Measurements from ENCODE around the gene SLC35E1.
A peak's percentile ranks its signal among the peaks of the same experiment; 100 is the strongest.

SLC35E1 gene

GRCh38 chr19:16572332-16573211 lies at the start of gene SLC35E1:
TSS of gene SLC35E1 (minus strand) at chr19:16572415. CDS start at chr19:16572364, 51 bp downstream.
- peak within 1 kb of the TSS; percentile 90 for H3K9ac ChIP-seq (ENCODE audit: low read length)
- H3K4me1 ChIP-seq (ENCODE audit: control insufficient read depth, insufficient read depth, low read length) = peaks cover 38% of the 10 kb centered on the region
- peak within 1 kb of the TSS; percentile 85 for H3K4me3 ChIP-seq (ENCODE audit: low read length)
- H3K27me3 ChIP-seq (ENCODE audit: control insufficient read depth, insufficient read depth, low read length) = no peaks in the 10 kb centered on the region
- peaks cover 5% of the 10 kb centered on the region for H3K36me3 ChIP-seq (ENCODE audit: control insufficient read depth, insufficient read depth, low read length)
- H3K9me3 ChIP-seq (ENCODE audit: control insufficient read depth, low read length) = no peaks in the 10 kb centered on the region

DNA sequence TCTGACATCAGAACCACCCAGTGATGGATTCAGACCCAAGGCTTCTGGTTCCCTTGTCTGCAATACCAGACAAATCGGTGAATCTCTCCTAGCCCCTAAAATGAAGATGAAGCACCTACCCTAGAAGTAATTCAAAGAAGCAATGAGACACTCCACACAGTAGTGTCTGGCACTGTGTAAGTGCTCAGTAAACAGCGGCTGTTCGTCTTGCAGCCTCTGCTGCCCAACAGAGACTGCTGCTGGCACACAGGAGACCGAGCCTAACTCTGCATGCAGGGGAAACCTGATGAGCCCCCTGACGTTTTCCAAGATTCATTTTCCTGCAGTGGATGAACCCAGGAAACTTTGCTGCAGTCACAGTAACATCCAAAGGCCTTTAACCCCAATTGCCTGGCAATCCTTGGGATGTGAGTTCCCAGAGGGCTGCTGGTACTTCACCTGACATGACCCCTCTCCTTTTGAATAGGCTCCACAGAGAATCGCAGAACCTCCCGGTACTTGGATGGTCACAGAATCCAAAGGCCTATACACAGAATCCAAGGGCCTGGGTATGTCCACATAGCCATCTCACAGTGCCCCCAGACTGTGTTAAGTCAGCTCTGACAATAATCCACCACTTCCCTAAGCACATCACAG lies 49.1 kb upstream of the SLC35E1 start:
- Histone ChIP-seq H3K9me3 (ENCODE audit: control insufficient read depth, low read length) (no peaks in the 10 kb centered on the region), H3K9ac (ENCODE audit: low read length) (no peak overlapping the region), H3K4me3 (ENCODE audit: low read length) (no peak overlapping the region), H3K36me3 (ENCODE audit: control insufficient read depth, insufficient read depth, low read length) (no peaks in the 10 kb centered on the region), H3K27me3 (ENCODE audit: control insufficient read depth, insufficient read depth, low read length) (no peaks in the 10 kb centered on the region), H3K4me1 (ENCODE audit: control insufficient read depth, insufficient read depth, low read length) (peaks cover 20% of the 10 kb centered on the region)

GRCh38 chr19:16620584-16620983 lies 48.4 kb upstream of the SLC35E1 start:
- Histone ChIP-seq H3K36me3 (ENCODE audit: control insufficient read depth, insufficient read depth, low read length) (no peaks in the 10 kb centered on the region), H3K4me3 (ENCODE audit: low read length) (no peak overlapping the region), H3K4me1 (ENCODE audit: control insufficient read depth, insufficient read depth, low read length) (peaks cover 20% of the 10 kb centered on the region), H3K27me3 (ENCODE audit: control insufficient read depth, insufficient read depth, low read length) (no peaks in the 10 kb centered on the region), H3K9ac (ENCODE audit: low read length) (no peak overlapping the region), H3K9me3 (ENCODE audit: control insufficient read depth, low read length) (no peaks in the 10 kb centered on the region)

DNA sequence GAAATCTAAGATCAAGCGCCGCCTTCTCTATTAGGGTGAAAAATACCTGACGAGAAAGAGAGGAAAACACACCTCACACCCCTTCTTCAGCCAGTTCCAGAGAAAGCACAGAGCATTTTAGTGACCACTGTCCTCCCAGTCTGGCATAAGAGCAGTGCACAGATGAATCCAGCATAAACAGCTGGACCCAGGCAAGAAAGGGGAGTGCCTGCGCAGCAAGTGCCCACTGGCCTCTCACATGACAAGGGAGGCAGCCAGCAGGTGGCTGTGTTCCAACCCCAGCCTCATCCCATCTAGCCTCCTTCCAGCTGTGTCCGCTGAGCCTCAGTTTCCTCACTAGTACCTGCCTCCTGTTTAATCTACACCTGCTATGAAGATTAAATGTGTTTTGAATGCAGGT lies 47.8 kb upstream of the SLC35E1 start:
- Histone ChIP-seq H3K4me1 (ENCODE audit: control insufficient read depth, insufficient read depth, low read length) (peaks cover 20% of the 10 kb centered on the region), H3K36me3 (ENCODE audit: control insufficient read depth, insufficient read depth, low read length) (no peaks in the 10 kb centered on the region), H3K9ac (ENCODE audit: low read length) (no peak overlapping the region), H3K4me3 (ENCODE audit: low read length) (no peak overlapping the region), H3K27me3 (ENCODE audit: control insufficient read depth, insufficient read depth, low read length) (no peaks in the 10 kb centered on the region), H3K9me3 (ENCODE audit: control insufficient read depth, low read length) (no peaks in the 10 kb centered on the region)

DNA sequence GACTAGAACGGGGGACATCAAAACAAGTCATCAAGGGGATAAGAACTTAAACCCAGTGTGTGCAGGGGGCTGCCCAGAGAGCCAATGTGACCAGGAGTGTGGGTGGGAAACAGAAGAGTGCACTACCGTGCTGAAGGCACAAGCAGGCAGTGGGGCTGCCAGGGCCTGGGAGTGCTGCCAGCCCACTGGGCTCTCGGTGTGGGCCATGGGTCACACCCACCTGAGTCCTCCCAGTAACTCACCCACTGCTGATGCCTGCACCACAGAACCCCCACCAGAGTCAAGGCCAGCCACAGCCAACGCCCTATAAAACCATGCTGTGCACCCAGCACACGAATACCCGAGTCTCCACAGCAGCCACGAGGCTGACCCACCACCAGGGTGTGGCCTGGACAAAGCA lies 47.2 kb upstream of the SLC35E1 start:
- Histone ChIP-seq H3K4me3 (ENCODE audit: low read length) (no peak overlapping the region), H3K4me1 (ENCODE audit: control insufficient read depth, insufficient read depth, low read length) (peaks cover 20% of the 10 kb centered on the region), H3K9ac (ENCODE audit: low read length) (no peak overlapping the region), H3K27me3 (ENCODE audit: control insufficient read depth, insufficient read depth, low read length) (no peaks in the 10 kb centered on the region), H3K9me3 (ENCODE audit: control insufficient read depth, low read length) (no peaks in the 10 kb centered on the region), H3K36me3 (ENCODE audit: control insufficient read depth, insufficient read depth, low read length) (no peaks in the 10 kb centered on the region)

GRCh38 chr19:16618248-16618647 lies 46.0 kb upstream of the SLC35E1 start:
- Histone ChIP-seq H3K36me3 (ENCODE audit: control insufficient read depth, insufficient read depth, low read length) (no peaks in the 10 kb centered on the region), H3K4me3 (ENCODE audit: low read length) (no peak overlapping the region), H3K9ac (ENCODE audit: low read length) (no peak overlapping the region), H3K4me1 (ENCODE audit: control insufficient read depth, insufficient read depth, low read length) (peaks cover 20% of the 10 kb centered on the region), H3K9me3 (ENCODE audit: control insufficient read depth, low read length) (no peaks in the 10 kb centered on the region), H3K27me3 (ENCODE audit: control insufficient read depth, insufficient read depth, low read length) (no peaks in the 10 kb centered on the region)

- Histone ChIP-seq H3K4me3 (ENCODE audit: low read length) (no peak overlapping the region), H3K27me3 (ENCODE audit: control insufficient read depth, insufficient read depth, low read length) (no peaks in the 10 kb centered on the region), H3K4me1 (ENCODE audit: control insufficient read depth, insufficient read depth, low read length) (peaks cover 19% of the 10 kb centered on the region), H3K9ac (ENCODE audit: low read length) (no peak overlapping the region), H3K36me3 (ENCODE audit: control insufficient read depth, insufficient read depth, low read length) (no peaks in the 10 kb centered on the region), H3K9me3 (ENCODE audit: control insufficient read depth, low read length) (no peaks in the 10 kb centered on the region)
These were observed 43.6 kb upstream of the SLC35E1 start for GRCh38 chr19:16615808-16616207.

- Histone ChIP-seq H3K4me3 (ENCODE audit: low read length) (no peak overlapping the region), H3K36me3 (ENCODE audit: control insufficient read depth, insufficient read depth, low read length) (no peaks in the 10 kb centered on the region), H3K4me1 (ENCODE audit: control insufficient read depth, insufficient read depth, low read length) (peaks cover 11% of the 10 kb centered on the region), H3K9me3 (ENCODE audit: control insufficient read depth, low read length) (no peaks in the 10 kb centered on the region), H3K9ac (ENCODE audit: low read length) (no peak overlapping the region), H3K27me3 (ENCODE audit: control insufficient read depth, insufficient read depth, low read length) (no peaks in the 10 kb centered on the region)
These were observed 42.7 kb upstream of the SLC35E1 start for GRCh38 chr19:16614941-16615340.

DNA sequence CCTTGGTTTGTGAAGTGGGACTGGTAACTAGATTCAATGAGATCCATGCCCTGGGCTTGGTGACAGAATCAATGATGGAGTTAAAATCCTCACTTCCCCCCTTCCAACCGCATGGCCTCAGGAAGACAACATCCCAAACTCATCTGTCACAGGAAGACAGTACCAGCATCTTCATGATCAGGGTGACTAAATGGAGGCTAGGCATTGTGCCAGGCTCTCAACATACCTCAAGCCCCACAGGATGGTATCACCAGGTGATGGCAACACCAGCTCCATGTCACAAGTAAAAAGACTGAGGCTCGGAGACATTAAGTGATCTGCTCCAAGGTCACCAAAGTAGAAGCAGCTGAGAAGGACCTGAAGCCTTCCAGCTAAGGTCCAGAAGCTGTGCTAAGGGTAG lies 41.6 kb upstream of the SLC35E1 start:
- peaks cover under 1% of the 10 kb centered on the region for H3K4me1 ChIP-seq (ENCODE audit: control insufficient read depth, insufficient read depth, low read length)
- H3K9ac ChIP-seq (ENCODE audit: low read length) = no peak overlapping the region
- no peaks in the 10 kb centered on the region for H3K9me3 ChIP-seq (ENCODE audit: control insufficient read depth, low read length)
- no peaks in the 10 kb centered on the region for H3K27me3 ChIP-seq (ENCODE audit: control insufficient read depth, insufficient read depth, low read length)
- no peaks in the 10 kb centered on the region for H3K36me3 ChIP-seq (ENCODE audit: control insufficient read depth, insufficient read depth, low read length)
- no peak overlapping the region for H3K4me3 ChIP-seq (ENCODE audit: low read length)

- H3K4me3 ChIP-seq (ENCODE audit: low read length) = no peak overlapping the region
- no peak overlapping the region for H3K9ac ChIP-seq (ENCODE audit: low read length)
- peaks cover 12% of the 10 kb centered on the region for H3K4me1 ChIP-seq (ENCODE audit: control insufficient read depth, insufficient read depth, low read length)
- H3K9me3 ChIP-seq (ENCODE audit: control insufficient read depth, low read length) = no peaks in the 10 kb centered on the region
- no peaks in the 10 kb centered on the region for H3K27me3 ChIP-seq (ENCODE audit: control insufficient read depth, insufficient read depth, low read length)
- no peaks in the 10 kb centered on the region for H3K36me3 ChIP-seq (ENCODE audit: control insufficient read depth, insufficient read depth, low read length)
These were observed 40.4 kb upstream of the SLC35E1 start for GRCh38 chr19:16612636-16613035.

GRCh38 chr19:16611121-16611520 lies 38.9 kb upstream of the SLC35E1 start:
- peaks cover 14% of the 10 kb centered on the region for H3K4me1 ChIP-seq (ENCODE audit: control insufficient read depth, insufficient read depth, low read length)
- H3K4me3 ChIP-seq (ENCODE audit: low read length) = no peak overlapping the region
- no peaks in the 10 kb centered on the region for H3K9me3 ChIP-seq (ENCODE audit: control insufficient read depth, low read length)
- H3K36me3 ChIP-seq (ENCODE audit: control insufficient read depth, insufficient read depth, low read length) = no peaks in the 10 kb centered on the region
- no peak overlapping the region for H3K9ac ChIP-seq (ENCODE audit: low read length)
- no peaks in the 10 kb centered on the region for H3K27me3 ChIP-seq (ENCODE audit: control insufficient read depth, insufficient read depth, low read length)

DNA sequence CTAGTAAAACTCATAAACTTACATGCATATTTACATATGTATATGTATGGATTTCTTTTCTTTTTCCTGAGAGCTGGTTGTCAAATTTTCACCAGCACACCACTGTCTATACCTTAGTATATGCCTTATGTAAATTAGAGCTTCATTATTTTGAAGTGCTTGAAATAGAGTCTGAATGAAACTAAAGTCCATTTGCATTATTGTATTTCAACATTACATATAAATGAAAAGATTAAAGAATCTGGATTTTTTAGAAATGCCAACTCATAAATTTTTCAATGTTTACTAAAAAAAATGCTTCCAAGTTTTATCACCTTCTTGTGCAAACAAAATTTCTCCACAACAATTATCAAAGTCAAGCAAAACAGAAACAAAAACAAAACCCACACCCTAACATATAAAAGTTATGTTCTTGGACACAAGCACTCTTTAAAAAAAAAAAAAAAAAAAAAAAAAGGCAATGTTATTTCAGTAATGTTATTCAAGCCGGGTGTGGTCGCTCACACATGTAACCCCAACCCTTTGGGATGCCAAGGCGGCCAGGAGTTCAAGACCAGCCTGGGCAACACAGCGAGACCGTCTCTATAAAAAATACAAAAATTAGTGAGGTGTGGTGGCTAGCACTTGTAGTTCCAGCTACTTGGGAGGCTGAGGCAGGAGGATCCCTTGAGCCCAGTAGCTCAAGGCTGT lies 37.4 kb upstream of the SLC35E1 start:
- no peaks in the 10 kb centered on the region for H3K27me3 ChIP-seq (ENCODE audit: control insufficient read depth, insufficient read depth, low read length)
- no peak overlapping the region for H3K4me3 ChIP-seq (ENCODE audit: low read length)
- no peaks in the 10 kb centered on the region for H3K36me3 ChIP-seq (ENCODE audit: control insufficient read depth, insufficient read depth, low read length)
- peaks cover 24% of the 10 kb centered on the region for H3K4me1 ChIP-seq (ENCODE audit: control insufficient read depth, insufficient read depth, low read length)
- H3K9me3 ChIP-seq (ENCODE audit: control insufficient read depth, low read length) = no peaks in the 10 kb centered on the region
- no peak overlapping the region for H3K9ac ChIP-seq (ENCODE audit: low read length)
